ENCODE results near the gene OXCT2.

DNA sequence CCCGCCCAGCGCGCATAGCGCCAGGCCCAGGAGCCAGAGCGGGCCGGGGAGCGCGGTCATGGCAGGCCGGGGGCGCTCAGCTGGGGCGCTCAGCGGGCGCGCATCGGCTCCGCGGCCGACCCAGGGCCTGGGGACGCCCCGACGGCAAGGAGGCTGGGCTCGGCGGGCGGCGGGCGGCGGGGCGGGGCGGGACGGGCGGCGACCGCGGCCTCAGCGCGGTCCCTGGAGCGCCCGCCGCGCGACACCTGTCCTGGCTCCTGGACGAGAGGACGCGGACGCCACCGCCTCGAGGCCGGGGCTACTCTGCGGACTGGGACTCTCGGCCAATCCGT is 17.2 kb upstream of the OXCT2 start:
- TF ChIP-seq, protein P1, sequence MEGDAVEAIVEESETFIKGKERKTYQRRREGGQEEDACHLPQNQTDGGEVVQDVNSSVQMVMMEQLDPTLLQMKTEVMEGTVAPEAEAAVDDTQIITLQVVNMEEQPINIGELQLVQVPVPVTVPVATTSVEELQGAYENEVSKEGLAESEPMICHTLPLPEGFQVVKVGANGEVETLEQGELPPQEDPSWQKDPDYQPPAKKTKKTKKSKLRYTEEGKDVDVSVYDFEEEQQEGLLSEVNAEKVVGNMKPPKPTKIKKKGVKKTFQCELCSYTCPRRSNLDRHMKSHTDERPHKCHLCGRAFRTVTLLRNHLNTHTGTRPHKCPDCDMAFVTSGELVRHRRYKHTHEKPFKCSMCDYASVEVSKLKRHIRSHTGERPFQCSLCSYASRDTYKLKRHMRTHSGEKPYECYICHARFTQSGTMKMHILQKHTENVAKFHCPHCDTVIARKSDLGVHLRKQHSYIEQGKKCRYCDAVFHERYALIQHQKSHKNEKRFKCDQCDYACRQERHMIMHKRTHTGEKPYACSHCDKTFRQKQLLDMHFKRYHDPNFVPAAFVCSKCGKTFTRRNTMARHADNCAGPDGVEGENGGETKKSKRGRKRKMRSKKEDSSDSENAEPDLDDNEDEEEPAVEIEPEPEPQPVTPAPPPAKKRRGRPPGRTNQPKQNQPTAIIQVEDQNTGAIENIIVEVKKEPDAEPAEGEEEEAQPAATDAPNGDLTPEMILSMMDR (conservative IDR thresholded peaks at IDR 0.05) = no peak
- TF ChIP-seq EZH2 (IDR thresholded peaks at IDR 0.05; ENCODE audit: low read depth) = no peak
